HFF-Myc (cell line): ENCODE results near the gene PROX1.

ENCODE experiments used
- DNase-seq: peaks from one replicate; pipeline ENCODE4 v3.0.0-alpha.2; 2011; ENCODE audit warnings: low read depth; ENCODE audit errors: extremely low read depth
- H3K4me3 ChIP-seq: replicated peaks from 2 replicates; pipeline ENCODE4 v1.5.1; 2011; ENCODE audit warnings: low read depth, mild to moderate bottlenecking, control low read depth, low read length
- CTCF ChIP-seq: IDR thresholded peaks from 2 replicates; pipeline ENCODE4 v1.5.1; 2012; ENCODE audit warnings: mild to moderate bottlenecking, low read depth, low read length, control low read depth; ENCODE audit errors: missing control alignments

Gene PROX1

DNA sequence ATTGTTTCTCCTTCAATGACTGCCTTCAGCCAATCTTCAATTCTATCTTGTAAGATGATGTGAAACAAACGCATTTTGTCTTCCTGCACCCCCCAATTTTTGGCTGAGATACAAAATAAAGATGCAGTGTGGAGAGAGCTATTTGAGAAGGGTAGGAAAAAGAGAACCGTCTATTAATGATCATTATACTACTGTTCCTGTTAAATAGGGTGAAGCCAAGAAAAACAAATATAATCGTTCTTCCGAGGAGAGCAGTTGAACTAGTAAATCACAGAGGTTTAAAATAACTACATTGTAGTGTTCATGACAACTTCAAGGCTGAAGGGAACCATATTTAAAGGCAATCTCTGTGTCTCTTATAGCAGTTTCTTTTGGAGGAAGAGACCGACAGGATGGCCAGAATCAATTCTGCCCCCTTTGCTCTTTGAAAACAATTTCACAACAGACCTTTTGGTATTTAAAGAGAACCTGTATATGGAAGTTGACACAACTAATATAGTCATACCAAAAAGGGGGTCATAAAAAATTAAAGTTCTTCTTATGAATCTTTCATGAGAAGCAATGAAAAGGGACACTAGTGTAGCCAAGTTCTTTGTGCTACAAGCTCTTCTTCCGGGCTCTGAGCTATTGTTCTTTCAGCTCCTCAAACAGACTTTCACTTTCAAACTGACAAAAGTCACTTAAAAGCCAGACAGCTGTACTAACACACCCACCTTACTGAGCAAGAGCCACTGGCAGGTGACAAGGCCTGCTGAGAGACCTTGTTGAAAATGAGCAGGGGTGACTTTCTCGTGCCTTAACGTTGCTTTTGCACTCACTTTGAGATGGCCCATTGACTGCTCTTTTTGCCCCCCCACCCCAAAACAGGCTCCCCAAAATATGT is 30.9 kb downstream of the PROX1 start:
- no peak overlapping the region for H3K4me3 ChIP-seq
- TF ChIP-seq CTCF = no peak
- no peak for DNase-seq

GRCh38 chr1:214019499-214019898 is 31.7 kb downstream of the PROX1 start:
- no peak for DNase-seq
- no peak overlapping the region for H3K4me3 ChIP-seq
- TF ChIP-seq CTCF = no peak

DNA sequence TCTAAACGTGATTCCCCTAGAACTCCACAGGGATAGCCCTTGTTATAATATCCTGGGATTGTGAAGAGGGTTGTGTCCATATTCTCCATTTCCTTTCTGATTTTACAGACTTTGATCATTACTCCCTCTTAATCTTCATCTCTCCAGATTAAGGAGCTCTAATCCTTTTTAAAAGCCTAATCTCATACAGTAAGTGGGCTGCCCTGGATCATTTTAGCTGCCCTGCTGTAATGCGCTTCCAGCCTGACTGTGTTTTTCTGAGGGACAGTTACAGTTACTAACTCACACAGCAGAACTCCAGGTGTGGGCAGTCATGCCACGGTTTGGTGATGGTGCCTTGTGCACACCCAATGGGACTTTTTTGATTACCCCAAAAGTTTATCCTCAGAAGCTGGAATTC is 33.5 kb downstream of the PROX1 start:
- TF ChIP-seq CTCF = no peak
- no peak for DNase-seq
- H3K4me3 ChIP-seq = no peak overlapping the region

GRCh38 chr1:214022229-214022791 is 34.5 kb downstream of the PROX1 start:
- TF ChIP-seq CTCF = no peak
- H3K4me3 ChIP-seq = no peak overlapping the region
- DNase-seq = no peak

DNA sequence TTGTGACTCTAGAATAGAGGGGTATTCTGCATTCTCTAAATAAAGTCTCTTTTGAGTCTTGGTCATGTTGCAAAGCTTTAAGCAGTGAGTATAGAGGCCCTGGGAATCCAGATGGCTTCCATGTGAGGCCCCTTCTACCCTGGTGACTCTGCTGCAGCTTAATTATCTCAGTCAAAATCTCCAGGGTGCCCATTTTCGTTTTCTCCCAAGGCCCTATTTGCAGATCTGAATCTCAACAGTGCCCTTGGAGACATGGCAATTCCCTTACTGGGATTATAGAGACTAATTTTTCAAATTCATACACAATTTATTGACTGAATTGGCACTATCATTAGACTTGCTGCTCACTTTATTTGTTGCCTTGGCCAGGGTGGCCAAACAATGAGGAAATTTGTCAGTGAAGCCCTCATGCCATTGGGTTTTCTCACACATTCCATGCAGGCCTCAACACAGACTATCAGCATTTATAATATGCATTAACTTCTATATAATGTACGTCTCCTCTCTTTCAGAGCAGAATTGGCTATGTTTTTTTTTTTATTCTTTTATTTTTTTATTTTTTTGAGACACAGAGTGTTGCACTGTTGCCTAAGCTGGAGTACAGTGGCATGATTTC is 35.1 kb downstream of the PROX1 start:
- TF ChIP-seq CTCF = no peak
- no peak for DNase-seq

GRCh38 chr1:214026985-214027384 is 39.2 kb downstream of the PROX1 start:
- TF ChIP-seq CTCF = no peak
- H3K4me3 ChIP-seq = no peak overlapping the region
- DNase-seq = no peak

More for the DNA sequence above, 35.1 kb downstream of the PROX1 start:
- H3K4me3 ChIP-seq = no peak overlapping the region
